ENCODE data around the gene LDLRAD4. TPM values are rescaled to one million over a fixed set of nuclear protein-coding genes. Genes with fewer than 3 reads are reported as not detected.

The LDLRAD4 gene
- total and polyA plus RNA-seq, 9 of the 15 experiments (the other 6 are each of a cell fraction or from before 2014, with no cell fraction given): 0.01 TPM; not detected in 8

DNA sequence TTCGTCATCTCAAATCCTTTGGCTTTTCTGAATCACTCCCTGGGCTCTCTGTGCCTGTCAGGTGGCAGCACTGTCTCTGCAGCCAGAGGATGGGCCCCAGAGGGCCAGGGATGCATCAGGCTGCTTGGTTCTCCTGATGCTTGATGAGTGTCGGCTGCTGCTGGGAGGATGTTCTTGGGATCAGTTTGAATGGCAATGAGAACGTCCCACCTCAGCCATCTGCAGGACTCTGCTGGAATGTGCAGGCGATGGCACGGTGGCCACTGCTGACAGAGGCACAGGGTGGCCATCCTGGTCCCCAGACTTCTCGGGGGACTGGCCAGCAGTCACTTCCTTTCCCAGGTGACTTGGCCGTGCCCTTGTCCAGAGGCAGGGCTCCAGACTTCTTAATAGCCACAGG is 361.8 kb downstream of the LDLRAD4 start:
- intact Hi-C loops (cut with micrococcal nuclease) (no loop called here), in situ Hi-C loops (cut with MboI) (no loop called here)
- Histone ChIP-seq H2AFZ (ENCODE audit: low read depth, low read length) (no peak overlapping the region), H4K20me1 (replicated peaks; ENCODE audit: control insufficient read depth, insufficient read depth, low read length) (peaks cover 5% of the 10 kb centered on the region), H3K4me3 (no peak overlapping the region), H3K79me2 (ENCODE audit: control insufficient read depth, insufficient read depth, low read length) (no peaks in the 10 kb centered on the region), H3K27ac (ENCODE audit: extremely low read depth, low read depth, low read length) (no peak overlapping the region), H3K36me3 (ENCODE audit: control insufficient read depth, insufficient read depth, low read length) (no peaks in the 10 kb centered on the region), H3K27me3 (ENCODE audit: control insufficient read depth in 2 of 2, insufficient read depth in 2 of 2, low read length in 2 of 2) (peaks cover 11 to 27% of the 10 kb centered on the region in 2 experiments; a peak in 4 of 5 replicates), H3K9me3 (replicated peaks; ENCODE audit: control insufficient read depth, insufficient read depth, low read depth, low read length) (no peaks in the 10 kb centered on the region), H3K9ac (ENCODE audit: insufficient read depth in 1 of 2, low read depth in 2 of 2, low read length in 2 of 2) (no peak overlapping the region), H3K4me1 (replicated peaks in 1 of 2; ENCODE audit: control insufficient read depth in 2 of 2, insufficient read depth in 2 of 2, low read length in 2 of 2) (peaks cover 0 to 8% of the 10 kb centered on the region in 2 experiments; a peak in 3 of 5 replicates), H3K4me2 (ENCODE audit: insufficient read depth, low read length) (no peak overlapping the region), H3K9me1 (ENCODE audit: control insufficient read depth, insufficient read depth, low read length) (no peaks in the 10 kb centered on the region)
- DNase-seq (ENCODE audit: extremely low read depth in 1 of 4, low spot score in 3 of 4) (no peak), ATAC-seq (no peak), FAIRE-seq (no peak)
- TF ChIP-seq, protein P1, sequence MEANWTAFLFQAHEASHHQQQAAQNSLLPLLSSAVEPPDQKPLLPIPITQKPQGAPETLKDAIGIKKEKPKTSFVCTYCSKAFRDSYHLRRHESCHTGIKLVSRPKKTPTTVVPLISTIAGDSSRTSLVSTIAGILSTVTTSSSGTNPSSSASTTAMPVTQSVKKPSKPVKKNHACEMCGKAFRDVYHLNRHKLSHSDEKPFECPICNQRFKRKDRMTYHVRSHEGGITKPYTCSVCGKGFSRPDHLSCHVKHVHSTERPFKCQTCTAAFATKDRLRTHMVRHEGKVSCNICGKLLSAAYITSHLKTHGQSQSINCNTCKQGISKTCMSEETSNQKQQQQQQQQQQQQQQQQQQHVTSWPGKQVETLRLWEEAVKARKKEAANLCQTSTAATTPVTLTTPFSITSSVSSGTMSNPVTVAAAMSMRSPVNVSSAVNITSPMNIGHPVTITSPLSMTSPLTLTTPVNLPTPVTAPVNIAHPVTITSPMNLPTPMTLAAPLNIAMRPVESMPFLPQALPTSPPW (CRISPR knock-in tag; IDR thresholded peaks at IDR 0.05): no peak
- TF ChIP-seq KAT2B (IDR thresholded peaks at IDR 0.05; ENCODE audit: low read depth, low read length) (no peak), SIRT6 (IDR thresholded peaks at IDR 0.05; ENCODE audit: low read depth, low read length) (no peak), GABPB1 (CRISPR knock-in tag; IDR thresholded peaks at IDR 0.05) (no peak), CC2D1A (IDR thresholded peaks at IDR 0.05) (no peak), SMARCE1 (IDR thresholded peaks at IDR 0.05) (no peak), KLF1 (tag; IDR thresholded peaks at IDR 0.05) (no peak), MYNN (IDR thresholded peaks at IDR 0.05) (no peak), MYNN (CRISPR knock-in tag; IDR thresholded peaks at IDR 0.05) (no peak), TEAD1 (CRISPR knock-in tag; IDR thresholded peaks at IDR 0.05) (no peak)
- TF ChIP-seq, protein P2, sequence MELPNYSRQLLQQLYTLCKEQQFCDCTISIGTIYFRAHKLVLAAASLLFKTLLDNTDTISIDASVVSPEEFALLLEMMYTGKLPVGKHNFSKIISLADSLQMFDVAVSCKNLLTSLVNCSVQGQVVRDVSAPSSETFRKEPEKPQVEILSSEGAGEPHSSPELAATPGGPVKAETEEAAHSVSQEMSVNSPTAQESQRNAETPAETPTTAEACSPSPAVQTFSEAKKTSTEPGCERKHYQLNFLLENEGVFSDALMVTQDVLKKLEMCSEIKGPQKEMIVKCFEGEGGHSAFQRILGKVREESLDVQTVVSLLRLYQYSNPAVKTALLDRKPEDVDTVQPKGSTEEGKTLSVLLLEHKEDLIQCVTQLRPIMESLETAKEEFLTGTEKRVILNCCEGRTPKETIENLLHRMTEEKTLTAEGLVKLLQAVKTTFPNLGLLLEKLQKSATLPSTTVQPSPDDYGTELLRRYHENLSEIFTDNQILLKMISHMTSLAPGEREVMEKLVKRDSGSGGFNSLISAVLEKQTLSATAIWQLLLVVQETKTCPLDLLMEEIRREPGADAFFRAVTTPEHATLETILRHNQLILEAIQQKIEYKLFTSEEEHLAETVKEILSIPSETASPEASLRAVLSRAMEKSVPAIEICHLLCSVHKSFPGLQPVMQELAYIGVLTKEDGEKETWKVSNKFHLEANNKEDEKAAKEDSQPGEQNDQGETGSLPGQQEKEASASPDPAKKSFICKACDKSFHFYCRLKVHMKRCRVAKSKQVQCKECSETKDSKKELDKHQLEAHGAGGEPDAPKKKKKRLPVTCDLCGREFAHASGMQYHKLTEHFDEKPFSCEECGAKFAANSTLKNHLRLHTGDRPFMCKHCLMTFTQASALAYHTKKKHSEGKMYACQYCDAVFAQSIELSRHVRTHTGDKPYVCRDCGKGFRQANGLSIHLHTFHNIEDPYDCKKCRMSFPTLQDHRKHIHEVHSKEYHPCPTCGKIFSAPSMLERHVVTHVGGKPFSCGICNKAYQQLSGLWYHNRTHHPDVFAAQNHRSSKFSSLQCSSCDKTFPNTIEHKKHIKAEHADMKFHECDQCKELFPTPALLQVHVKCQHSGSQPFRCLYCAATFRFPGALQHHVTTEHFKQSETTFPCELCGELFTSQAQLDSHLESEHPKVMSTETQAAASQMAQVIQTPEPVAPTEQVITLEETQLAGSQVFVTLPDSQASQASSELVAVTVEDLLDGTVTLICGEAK (IDR thresholded peaks at IDR 0.05): no peak
- TF ChIP-seq, protein P2 (CRISPR knock-in tag; IDR thresholded peaks at IDR 0.05): no peak
- TF ChIP-seq, protein P3, sequence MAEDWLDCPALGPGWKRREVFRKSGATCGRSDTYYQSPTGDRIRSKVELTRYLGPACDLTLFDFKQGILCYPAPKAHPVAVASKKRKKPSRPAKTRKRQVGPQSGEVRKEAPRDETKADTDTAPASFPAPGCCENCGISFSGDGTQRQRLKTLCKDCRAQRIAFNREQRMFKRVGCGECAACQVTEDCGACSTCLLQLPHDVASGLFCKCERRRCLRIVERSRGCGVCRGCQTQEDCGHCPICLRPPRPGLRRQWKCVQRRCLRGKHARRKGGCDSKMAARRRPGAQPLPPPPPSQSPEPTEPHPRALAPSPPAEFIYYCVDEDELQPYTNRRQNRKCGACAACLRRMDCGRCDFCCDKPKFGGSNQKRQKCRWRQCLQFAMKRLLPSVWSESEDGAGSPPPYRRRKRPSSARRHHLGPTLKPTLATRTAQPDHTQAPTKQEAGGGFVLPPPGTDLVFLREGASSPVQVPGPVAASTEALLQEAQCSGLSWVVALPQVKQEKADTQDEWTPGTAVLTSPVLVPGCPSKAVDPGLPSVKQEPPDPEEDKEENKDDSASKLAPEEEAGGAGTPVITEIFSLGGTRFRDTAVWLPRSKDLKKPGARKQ (CRISPR knock-in tag; IDR thresholded peaks at IDR 0.05): no peak
- BruUV-seq (replicated peaks): no TSS peak
- ChIA-PET CTCF (ENCODE audit: low intra/inter-chr PET ratio) (no interaction called here), POLR2A (no interaction called here)
- WGBS (ENCODE audit: insufficient coverage, low coverage, missing lambda C conversion rate): 0% methylated on average over 7 of the region's 7 CpGs

Measured in K562 (cell line).